ENCODE measurements around the gene TMSB10.

TMSB10 gene

DNA sequence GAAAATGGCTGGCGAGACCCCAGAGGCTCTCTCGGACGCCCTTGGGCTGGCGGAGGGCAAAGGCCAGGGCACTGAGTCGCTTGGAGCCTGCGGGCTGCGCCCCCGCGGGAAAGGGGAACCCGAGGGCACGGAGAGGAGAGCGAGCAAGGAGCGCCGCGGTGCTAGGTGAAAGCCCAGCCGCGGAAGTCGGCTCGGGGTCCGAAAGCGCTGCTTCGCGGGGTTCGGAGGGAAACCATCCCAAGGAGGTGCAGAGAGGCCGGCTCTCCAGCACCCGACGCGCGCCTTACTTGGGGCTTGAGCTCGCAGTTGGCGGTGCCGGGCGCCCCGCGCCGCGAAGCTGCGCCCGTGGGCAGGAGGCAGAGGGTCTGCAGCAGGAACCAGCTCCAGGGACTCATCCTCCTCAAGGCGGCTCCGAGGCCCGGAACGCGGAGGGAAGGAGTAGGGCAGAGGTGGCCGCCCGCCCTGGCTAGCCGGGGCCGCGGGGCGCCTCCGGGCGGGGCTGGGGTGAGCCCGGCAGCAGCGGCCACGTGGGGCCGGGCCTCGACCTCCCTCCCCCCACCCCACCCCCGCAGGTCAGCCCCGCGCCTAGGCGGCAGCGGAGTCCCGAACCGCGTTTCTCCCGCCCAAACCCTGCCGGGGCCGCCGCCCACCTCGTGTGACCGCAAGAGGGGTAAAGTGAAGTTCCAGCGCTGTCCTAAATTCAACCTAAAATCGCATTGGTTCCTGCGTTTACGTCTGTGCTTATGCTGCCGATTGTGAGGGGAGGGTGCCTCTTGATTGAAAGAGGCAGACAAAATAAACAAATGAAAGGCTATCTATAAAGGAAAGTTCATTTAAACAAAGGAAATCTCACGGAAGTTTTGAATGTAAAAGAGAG, 24.6 kb upstream of the TMSB10 start, which contains the start of gene TRABD2A:
TSS of gene TRABD2A (minus strand) at position 440 of the 877 bp plus-strand sequence. CDS start at position 395, 45 bp downstream.
- peak; percentile 62 for DNase-seq

DNA sequence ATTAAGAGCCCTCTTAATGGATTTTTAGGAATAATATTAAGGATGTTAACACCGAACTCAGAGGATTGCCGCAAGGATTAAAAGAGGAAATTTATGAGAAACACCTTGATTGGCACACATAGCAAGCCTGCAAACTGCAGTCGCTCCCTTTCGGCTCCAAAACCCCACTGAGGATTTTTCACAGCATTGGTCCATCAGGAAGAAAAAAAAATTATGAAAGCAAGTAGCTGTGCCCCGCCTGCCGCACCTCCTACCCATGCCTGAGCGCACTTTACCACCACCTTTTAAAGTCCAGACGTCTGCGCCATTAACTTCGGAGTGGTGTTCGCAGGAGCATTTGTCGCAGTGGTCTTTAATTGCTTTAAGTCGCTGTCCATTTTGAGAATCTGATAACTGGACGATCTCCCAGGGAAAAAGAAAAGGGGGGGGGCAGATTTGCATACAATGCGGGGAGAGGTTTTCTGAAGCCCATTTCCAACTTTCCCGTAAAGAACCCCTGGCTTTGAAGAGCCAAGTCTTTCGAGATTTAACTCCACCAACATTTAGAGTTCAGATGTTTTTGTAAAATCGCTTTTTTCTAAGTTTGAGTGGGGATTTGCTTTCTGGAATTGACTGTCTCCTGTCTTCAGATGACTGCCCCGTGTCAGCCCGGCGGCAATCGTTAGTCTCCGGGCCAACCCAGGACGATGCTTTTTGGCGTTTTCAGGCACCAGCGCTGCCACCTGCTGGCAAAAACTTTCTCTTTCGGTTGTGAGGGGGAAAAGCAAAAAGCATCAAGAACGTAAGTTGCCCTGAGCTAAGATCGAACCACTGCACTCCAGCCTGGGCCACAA, 23.7 kb upstream of the TMSB10 start:
- DNase-seq = peak; percentile 90

- DNase-seq = no peak
Measured at GRCh38 chr2:84882414-84882738, 23.1 kb upstream of the TMSB10 start.

DNA sequence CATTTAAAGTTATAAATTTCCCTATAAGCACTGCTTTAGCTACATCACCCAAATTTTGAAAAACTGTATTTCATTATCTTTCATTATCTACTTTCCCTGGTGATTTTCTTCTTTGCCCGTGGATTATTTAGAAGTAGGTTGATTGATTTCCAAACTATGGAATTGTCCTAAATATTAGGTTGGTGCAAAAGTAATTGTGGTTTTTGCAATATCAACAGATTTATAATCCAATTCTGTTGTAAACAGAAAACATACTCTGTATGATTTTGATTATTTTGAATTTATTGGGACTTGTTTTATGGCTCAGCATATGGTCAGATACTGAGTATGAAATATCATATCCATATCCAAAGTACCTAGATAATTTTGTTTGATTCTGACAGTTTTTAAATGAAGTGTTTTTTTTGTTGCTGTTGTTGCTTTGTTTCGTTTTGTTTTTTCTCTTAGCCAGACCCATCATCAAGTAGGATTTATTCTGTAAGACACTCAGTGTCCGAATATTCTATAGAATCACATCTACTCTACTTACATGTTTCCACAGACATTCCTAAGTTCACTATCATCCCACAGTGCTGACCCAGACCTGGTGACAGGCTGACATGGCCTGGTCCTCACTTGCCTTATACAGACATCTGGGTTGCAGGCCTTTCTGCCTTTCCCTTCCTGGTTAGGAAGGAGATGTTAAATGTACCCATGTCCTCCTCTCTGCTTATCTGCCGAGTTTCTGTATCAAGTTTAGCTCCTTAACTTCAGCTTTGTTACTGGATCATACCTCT, 22.5 kb upstream of the TMSB10 start:
- no peak for DNase-seq

DNA sequence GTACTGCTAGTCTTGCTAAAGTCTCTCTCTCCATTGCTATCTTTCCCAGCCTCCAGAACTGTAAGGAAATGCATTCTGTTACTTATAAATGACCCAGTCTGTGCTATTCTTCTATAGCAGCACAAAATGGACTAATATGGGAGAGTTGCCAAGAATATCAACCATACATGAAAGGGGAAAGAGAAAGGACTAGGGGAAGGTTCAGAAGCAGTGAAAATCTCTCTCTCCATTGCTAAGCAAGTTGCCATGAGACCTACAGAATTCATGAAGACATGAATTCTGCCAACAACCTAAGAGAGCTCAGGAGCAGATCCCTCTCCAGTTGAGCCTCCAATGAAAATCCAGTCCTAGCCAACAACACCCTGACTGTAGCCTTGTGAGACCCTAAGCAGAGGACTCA, 21.0 kb upstream of the TMSB10 start:
- DNase-seq = no peak

GRCh38 chr2:84885111-84885510, 20.3 kb upstream of the TMSB10 start:
- DNase-seq = no peak

- no peak for DNase-seq
Measured at GRCh38 chr2:84886791-84887190, 18.7 kb upstream of the TMSB10 start.

- peak; percentile 64 for DNase-seq
Measured at GRCh38 chr2:84888401-84889276, 16.8 kb upstream of the TMSB10 start.

DNA sequence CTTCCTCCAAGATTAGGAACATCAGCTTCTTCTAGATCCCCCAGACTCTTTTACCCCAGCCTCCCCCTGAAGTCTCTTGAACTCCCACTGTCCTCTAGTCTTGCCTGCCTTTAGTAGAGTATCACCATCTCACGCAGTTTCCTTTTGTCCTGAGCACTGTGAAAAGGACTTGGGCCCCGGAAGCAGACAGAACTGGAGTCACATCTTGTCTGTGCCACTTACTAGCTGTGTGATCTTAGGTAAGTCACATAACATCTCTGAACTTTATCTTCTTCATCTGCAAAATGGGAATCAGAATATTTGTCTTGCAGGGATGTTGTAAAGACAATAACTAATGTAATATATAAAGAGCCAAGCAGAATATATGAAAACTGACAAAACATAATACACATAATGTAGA, 16.1 kb upstream of the TMSB10 start:
- no peak for DNase-seq

GRCh38 chr2:84891355-84892010, 14.0 kb upstream of the TMSB10 start:
- no peak for DNase-seq

DNA sequence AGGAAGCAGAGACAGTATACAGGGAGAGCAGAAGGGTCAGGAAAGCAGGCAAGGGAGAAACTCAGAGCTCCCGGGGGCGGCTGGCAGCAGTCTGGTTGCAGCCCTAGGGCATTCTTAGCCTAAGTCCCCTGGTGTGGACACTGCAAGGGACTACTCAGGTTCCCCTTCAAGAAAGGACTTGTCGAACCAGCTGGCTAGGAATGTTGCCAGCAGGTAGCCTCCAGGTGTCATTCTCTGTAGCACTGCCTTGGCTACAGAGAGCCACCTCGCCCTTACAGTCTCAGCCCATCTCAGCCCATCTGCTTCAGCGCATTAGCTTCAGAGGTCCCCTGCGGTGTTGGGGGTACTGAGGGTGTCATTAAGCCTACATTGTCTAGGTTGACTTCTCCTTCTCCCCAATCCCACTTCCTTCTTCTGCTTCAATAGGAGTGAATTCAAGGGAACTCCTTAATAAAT, 11.3 kb upstream of the TMSB10 start:
- no peak for DNase-seq

DNA sequence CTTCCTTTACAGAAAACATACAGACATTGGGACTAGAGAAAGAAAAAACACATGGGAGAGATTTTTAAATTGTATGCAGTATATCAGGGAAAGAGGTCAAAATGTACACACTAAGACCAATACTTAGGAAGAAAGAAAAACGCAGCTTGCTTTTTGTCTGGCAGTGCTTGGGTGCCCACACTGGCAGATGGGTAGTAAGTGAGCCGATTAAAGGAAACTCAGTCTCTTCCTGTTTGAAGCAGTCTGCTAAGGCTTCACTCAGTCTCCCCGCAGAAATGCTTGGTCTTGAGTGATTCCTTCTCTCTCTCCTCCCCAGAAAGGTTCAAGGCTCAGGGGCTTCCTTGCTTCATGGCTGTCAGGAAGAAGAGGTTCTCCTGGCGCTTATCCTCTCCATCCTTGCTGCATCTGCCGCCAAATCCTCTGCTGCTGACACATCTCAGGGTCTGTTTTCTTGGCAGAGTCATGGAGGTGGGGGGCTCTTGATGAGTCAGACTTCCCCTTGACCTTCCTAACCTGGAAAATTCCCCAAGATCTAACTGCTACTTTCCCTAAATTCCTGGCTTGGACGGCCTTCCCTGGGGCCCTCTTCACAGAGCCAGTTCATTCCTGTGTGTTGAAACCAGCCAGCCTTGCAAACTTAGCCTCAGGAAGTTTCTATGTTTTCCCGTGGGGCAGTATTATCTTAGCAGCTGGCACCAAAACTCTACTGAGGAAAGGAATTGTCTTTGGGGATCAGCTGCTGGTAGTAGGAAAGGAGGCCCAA, 10.5 kb upstream of the TMSB10 start:
- peak; percentile 58 for DNase-seq

DNA sequence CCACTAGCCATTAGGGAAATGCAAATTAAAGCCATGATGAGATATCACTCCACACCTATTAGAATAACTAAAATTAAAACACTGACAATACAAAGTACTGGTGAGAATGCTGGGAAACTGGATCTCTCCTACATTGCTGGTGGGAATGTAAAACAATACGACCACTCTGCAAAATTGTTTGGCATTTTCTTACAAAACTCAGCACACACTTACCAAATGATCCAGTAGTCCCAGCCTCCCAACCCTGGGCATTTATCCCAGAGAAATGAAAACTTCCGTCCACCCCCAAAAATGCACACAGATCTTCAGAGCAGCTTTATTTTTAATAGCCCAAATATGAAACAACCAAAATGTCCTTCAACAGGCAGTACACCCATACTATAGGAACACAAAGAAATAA, 8.9 kb upstream of the TMSB10 start:
- DNase-seq = no peak

DNA sequence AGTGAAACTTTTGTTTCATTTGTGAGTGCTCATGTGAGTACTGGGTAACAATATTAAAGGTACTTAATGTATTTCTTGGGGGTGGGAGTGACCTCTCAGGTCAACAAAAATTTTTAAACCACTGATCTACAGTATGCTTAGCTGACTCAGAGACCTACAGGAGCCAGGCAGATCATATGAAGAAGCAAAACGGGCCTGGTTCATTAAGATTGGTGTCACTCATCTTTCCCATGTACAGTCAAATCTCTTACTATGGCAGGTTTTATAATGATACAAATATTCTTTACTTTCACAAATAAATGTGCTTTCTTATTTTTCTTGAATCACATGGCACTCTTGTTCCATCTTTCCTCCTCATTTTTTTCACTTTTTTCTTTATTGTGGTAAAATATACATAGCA, 7.7 kb upstream of the TMSB10 start:
- DNase-seq = no peak

DNA sequence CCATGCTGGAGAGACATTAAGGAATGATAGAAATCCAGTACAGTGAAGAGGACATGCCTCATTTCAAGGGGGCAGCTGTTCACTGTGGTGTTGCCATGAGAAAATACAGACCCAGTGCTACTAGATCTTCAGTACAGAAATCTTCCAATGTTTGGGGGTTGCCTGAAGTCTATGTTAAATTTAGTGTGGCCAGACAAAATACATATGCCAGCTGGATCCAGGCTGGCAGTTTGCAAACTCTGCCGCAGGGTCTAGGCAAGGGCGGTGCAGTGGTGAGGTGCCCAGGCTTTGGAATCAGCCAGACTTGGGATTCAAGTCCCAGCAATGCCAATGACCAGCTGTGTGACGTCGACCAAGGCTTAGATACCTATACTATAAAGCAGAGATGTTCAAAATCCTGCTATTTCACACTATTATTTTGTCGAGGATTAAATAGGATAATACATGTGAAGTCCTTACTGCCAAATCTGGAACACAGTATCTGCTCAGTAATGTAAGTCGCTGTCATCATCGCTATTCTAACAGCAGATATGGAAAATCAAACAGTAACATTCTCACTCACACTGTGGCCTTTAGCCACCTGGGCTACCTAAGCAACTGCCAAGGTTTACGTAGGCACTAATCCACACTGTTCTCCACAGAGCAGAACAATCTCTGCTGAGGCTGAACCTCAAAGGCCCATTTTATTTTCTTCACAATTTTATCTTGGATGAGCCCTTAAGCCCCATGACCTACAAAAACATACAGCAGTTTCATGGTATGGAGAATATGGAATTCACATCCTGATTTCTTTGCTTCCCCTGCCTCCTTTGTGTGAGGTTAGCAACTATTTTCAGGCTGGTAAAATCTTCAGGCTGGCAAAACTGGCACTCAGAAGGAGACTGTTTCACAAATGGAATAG, 5.9 kb upstream of the TMSB10 start:
- no peak for DNase-seq

GRCh38 chr2:84900971-84901370, 4.5 kb upstream of the TMSB10 start:
- no peak for DNase-seq

DNA sequence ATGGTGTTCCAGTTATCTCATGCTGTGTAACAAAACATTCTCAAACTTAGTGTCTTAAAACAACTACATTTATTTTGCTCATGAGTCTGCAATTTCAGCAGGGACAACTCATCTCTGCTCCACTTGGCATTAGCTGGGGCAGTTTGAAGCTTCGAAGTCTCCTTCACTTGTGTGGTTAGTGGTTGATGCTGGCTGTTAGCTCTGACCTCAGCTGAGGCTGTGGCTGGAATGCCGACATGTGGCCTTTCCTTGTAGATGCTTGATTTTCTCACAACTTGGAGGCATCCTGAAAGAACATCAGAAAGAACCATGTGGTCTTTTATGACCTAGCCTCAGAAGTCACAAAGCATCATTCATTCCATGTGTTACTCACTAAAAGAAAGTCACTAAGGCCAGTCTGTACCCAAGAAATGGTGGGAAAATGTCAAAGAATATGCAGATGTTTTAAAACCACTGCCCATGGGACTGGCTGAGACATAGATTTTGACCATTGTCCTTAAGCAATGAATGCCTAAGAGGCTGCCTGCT, 3.8 kb upstream of the TMSB10 start:
- no peak for DNase-seq

GRCh38 chr2:84902526-84902925, 2.9 kb upstream of the TMSB10 start:
- no peak for DNase-seq

- no peak for DNase-seq
Measured at GRCh38 chr2:84904151-84904550, 1.3 kb upstream of the TMSB10 start.

Data from CD4-positive, alpha-beta T cell treated with Interleukin-17A for 4 hours (primary cell).